HCT116 (cell line): Measurements from ENCODE around the gene COX11. TPM values are rescaled to one million over a fixed set of nuclear protein-coding genes. Genes with fewer than 3 reads are reported as not detected.

Experiments
- ATAC-seq: fragments of 200-7000 bp; cut with Tn5 transposase; 2 replicates; pipeline ENCODE4 v1.9.1; 2020; ENCODE audit warnings: mild to moderate bottlenecking, moderate library complexity
- BruUV-seq: library from RNA; stranded (reverse); fragments of 400-500 nt; replicated peaks from 2 replicates; lab custom pipeline; 2021; lab: Mats Ljungman, UMichigan
- CTCF ChIA-PET: fragments of 300-600 bp; sonication (Branson Sonifier 250); formaldehyde crosslinking; loops from one replicate; lab custom pipeline; 2021; ENCODE audit warnings: antibody characterized with exemption; lab: Charles Lee
- POLR2A ChIA-PET: fragments of 300-600, 350-600 bp; sonication (Branson Sonifier 250); formaldehyde crosslinking; loops from one replicate; lab custom pipeline; 2021; ENCODE audit warnings: antibody characterized with exemption; lab: Charles Lee
- RAD21 ChIA-PET, 2 experiments: fragments of 300-600 bp; sonication (Branson Sonifier 250); formaldehyde crosslinking; loops; one replicate each; lab custom pipeline; 2023; ENCODE audit warnings: low total read pairs in 2 of 2; ENCODE audit not compliant: uncharacterized antibody in 2 of 2, unreplicated experiment in 2 of 2, low non-redundant PET in 1 of 2; lab: Charles Lee
- DNase-seq: peaks from one replicate; pipeline ENCODE4 v3.0.0-alpha.2; 2010; ENCODE audit warnings: low read depth, low spot score
- H2AFZ ChIP-seq: fragments of 200-600 bp; shearing (Covaris generic), sonication (generic); 2 replicates; pipeline ENCODE4 v1.6.1; 2017; ENCODE audit warnings: low read depth, mixed run types, mixed read lengths, antibody characterized with exemption, low read length; ENCODE audit not compliant: poor library complexity, severe bottlenecking
- H3K27ac ChIP-seq: 2 replicates; pipeline ENCODE4 v1.5.1; 2012; ENCODE audit warnings: low read depth, low read length
- H3K27me3 ChIP-seq: fragments of 200-600 bp; sonication (generic); 2 replicates; pipeline ENCODE4 v1.6.1; 2016; ENCODE audit warnings: mixed run types, low read length, mixed read lengths; ENCODE audit not compliant: insufficient read depth
- H3K36me3 ChIP-seq, 2 experiments: fragments of 200-500 bp in 1 of 2; fragments of 200-600 bp in 1 of 2; sonication (Bioruptor generic) in 1 of 2; sonication (generic) in 1 of 2; 2 replicates each; pipeline versions ENCODE4 v1.5.1 to v1.6.1; 2014 to 2016; ENCODE audit warnings: low read length in 2 of 2, inconsistent platforms in 1 of 2, mixed read lengths in 1 of 2, mixed run types in 1 of 2; ENCODE audit not compliant: insufficient read depth in 2 of 2, control insufficient read depth in 1 of 2
- H3K4me1 ChIP-seq, 2 experiments: fragments of 200-600 bp in 1 of 2; sonication (generic) in 1 of 2; 2 replicates each; pipeline versions ENCODE4 v1.5.1 to v1.6.1; 2012 to 2017; ENCODE audit warnings: low read length in 2 of 2, inconsistent platforms in 1 of 2, mild to moderate bottlenecking in 1 of 2, mixed read lengths in 1 of 2, mixed run types in 1 of 2, moderate library complexity in 1 of 2; ENCODE audit not compliant: insufficient read depth in 2 of 2, control insufficient read depth in 1 of 2
- H3K4me2 ChIP-seq: fragments of 200-600 bp; sonication (generic); 2 replicates; pipeline ENCODE4 v1.6.1; 2017; ENCODE audit warnings: mixed run types, low read length, mixed read lengths
- H3K4me3 ChIP-seq, 2 experiments: fragments of 200-600 bp in 1 of 2; sonication (generic) in 1 of 2; replicated peaks in 1 of 2; 2 replicates each; pipeline ENCODE4 v1.5.1; 2011 to 2016; ENCODE audit warnings: low read length in 2 of 2, control low read depth in 1 of 2, low read depth in 1 of 2, mild to moderate bottlenecking in 1 of 2, mixed read lengths in 1 of 2, mixed run types in 1 of 2
- H3K79me2 ChIP-seq: fragments of 200-600 bp; sonication (generic); 2 replicates; pipeline ENCODE4 v1.6.1; 2017; ENCODE audit warnings: mild to moderate bottlenecking, mixed run types, low read length, moderate library complexity, mixed read lengths; ENCODE audit not compliant: insufficient read depth
- H3K9ac ChIP-seq: fragments of 200-600 bp; sonication (generic); 2 replicates; pipeline ENCODE4 v1.6.1; 2016; ENCODE audit warnings: low read length, mixed read lengths
- H3K9me2 ChIP-seq: fragments of 200-600 bp; sonication (generic), shearing (Covaris generic); 2 replicates; pipeline ENCODE4 v1.6.1; 2017; ENCODE audit warnings: mixed run types, mild to moderate bottlenecking, moderate library complexity; ENCODE audit not compliant: insufficient read depth
- H3K9me3 ChIP-seq, 2 experiments: fragments of 200-500 bp in 1 of 2; fragments of 200-600 bp in 1 of 2; sonication (Bioruptor generic) in 1 of 2; sonication (generic) in 1 of 2; 2 replicates each; pipeline ENCODE4 v1.6.1; 2014 to 2017; ENCODE audit warnings: low read length in 2 of 2, mixed read lengths in 2 of 2, inconsistent platforms in 1 of 2, low read depth in 1 of 2, mild to moderate bottlenecking in 1 of 2, mixed run types in 1 of 2, moderate library complexity in 1 of 2; ENCODE audit not compliant: control insufficient read depth in 1 of 2, insufficient read depth in 1 of 2
- H4K20me1 ChIP-seq: fragments of 200-600 bp; sonication (generic), shearing (Covaris generic); 2 replicates; pipeline ENCODE4 v1.6.1; 2017; ENCODE audit warnings: mixed run types, mild to moderate bottlenecking, moderate library complexity; ENCODE audit not compliant: insufficient read depth
- EGR1 ChIP-seq: IDR thresholded peaks from 2 replicates; pipeline ENCODE4 v1.6.1; 2012; ENCODE audit warnings: low read depth
- EZH2phosphoT487 ChIP-seq: fragments of 200-600 bp; IDR thresholded peaks from 2 replicates; pipeline ENCODE4 v1.6.1; 2018; ENCODE audit warnings: antibody characterized with exemption, borderline replicate concordance
- JUND ChIP-seq: IDR thresholded peaks from 2 replicates; pipeline ENCODE4 v1.6.1; 2012
- POLR2AphosphoS5 ChIP-seq: IDR thresholded peaks from 2 replicates; pipeline ENCODE4 v1.6.1; 2011; ENCODE audit warnings: mild to moderate bottlenecking, low read depth, low read length, moderate library complexity
- SRF ChIP-seq: IDR thresholded peaks from 2 replicates; pipeline ENCODE4 v1.6.1; 2012; ENCODE audit warnings: low read depth
- ZFX ChIP-seq: fragments of 450-650 bp; IDR thresholded peaks from 2 replicates; pipeline ENCODE4 v1.6.1; 2017
- intact Hi-C: fragments of 100-400 bp; cut with micrococcal nuclease; formaldehyde crosslinking; loops from 2 replicates; pipeline ENCODE4 v1.10.0; 2022
- total RNA-seq: library from RNA; stranded (reverse); gene quantifications from one replicate; pipeline ENCODE4 v1.2.1, GENCODE V29; 2021; ENCODE audit not compliant: unreplicated experiment
- TF ChIP-seq, protein P1 (sequence below): IDR thresholded peaks from 2 replicates; pipeline ENCODE4 v1.6.1; 2011; ENCODE audit warnings: mild to moderate bottlenecking, low read length, moderate library complexity; ENCODE audit not compliant: insufficient replicate concordance; ENCODE audit errors: extremely low read depth
- TF ChIP-seq, protein P2 (sequence below): IDR thresholded peaks from 2 replicates; pipeline ENCODE4 v1.6.1; 2012; ENCODE audit warnings: low read depth

Gene COX11
- total RNA-seq, 1 experiment from 2014 or later: 62.9 TPM

DNA sequence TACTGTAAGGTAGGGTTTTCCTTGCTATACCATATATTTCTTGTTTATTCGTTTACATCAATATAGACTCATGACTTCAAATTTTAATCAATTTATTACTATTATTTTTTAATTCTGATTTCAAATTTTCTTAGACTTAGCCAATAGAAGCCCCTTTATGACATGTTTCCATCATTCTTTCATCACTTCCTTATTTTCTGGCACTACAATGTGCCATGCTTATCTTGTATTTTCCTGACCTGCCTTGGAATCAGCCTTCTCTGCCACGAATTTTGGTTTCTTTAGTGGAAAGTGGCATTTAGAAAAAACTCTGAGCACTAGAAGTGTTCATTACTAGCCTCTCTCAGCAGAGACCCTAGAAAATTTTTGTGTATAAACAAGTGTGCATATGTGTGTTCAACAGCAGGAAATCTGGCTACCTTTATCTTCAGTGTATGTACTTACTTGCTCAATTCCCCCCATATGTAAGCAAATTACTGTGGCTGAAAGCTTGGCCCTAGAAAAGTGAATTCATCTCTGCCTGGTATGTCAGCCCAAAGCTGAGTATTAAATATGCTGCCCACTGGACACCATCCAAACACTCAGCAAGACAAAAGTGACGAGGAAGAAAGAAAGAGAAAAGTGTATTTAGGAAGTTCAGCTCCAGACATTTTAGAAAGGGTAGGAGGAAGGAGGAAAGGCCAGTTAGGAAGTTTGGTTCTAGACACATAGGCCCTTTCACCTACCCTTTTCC, 4.1 kb upstream of the COX11 start:
- H3K79me2 ChIP-seq: peaks cover 48% of the 10 kb centered on the region
- BruUV-seq: no TSS peak
- no peak for ATAC-seq
- TF ChIP-seq, protein P1, sequence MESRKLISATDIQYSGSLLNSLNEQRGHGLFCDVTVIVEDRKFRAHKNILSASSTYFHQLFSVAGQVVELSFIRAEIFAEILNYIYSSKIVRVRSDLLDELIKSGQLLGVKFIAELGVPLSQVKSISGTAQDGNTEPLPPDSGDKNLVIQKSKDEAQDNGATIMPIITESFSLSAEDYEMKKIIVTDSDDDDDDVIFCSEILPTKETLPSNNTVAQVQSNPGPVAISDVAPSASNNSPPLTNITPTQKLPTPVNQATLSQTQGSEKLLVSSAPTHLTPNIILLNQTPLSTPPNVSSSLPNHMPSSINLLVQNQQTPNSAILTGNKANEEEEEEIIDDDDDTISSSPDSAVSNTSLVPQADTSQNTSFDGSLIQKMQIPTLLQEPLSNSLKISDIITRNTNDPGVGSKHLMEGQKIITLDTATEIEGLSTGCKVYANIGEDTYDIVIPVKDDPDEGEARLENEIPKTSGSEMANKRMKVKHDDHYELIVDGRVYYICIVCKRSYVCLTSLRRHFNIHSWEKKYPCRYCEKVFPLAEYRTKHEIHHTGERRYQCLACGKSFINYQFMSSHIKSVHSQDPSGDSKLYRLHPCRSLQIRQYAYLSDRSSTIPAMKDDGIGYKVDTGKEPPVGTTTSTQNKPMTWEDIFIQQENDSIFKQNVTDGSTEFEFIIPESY: no peak
- TF ChIP-seq JUND (no peak), POLR2AphosphoS5 (no peak), EZH2phosphoT487 (no peak), EGR1 (no peak), SRF (no peak), ZFX (no peak)
- TF ChIP-seq, protein P2, sequence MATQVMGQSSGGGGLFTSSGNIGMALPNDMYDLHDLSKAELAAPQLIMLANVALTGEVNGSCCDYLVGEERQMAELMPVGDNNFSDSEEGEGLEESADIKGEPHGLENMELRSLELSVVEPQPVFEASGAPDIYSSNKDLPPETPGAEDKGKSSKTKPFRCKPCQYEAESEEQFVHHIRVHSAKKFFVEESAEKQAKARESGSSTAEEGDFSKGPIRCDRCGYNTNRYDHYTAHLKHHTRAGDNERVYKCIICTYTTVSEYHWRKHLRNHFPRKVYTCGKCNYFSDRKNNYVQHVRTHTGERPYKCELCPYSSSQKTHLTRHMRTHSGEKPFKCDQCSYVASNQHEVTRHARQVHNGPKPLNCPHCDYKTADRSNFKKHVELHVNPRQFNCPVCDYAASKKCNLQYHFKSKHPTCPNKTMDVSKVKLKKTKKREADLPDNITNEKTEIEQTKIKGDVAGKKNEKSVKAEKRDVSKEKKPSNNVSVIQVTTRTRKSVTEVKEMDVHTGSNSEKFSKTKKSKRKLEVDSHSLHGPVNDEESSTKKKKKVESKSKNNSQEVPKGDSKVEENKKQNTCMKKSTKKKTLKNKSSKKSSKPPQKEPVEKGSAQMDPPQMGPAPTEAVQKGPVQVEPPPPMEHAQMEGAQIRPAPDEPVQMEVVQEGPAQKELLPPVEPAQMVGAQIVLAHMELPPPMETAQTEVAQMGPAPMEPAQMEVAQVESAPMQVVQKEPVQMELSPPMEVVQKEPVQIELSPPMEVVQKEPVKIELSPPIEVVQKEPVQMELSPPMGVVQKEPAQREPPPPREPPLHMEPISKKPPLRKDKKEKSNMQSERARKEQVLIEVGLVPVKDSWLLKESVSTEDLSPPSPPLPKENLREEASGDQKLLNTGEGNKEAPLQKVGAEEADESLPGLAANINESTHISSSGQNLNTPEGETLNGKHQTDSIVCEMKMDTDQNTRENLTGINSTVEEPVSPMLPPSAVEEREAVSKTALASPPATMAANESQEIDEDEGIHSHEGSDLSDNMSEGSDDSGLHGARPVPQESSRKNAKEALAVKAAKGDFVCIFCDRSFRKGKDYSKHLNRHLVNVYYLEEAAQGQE: no peak
- no peak for DNase-seq
- no peak overlapping the region for H3K9ac ChIP-seq
- ChIA-PET POLR2A (no interaction called here), CTCF (interaction anchor here (1.2 kb wide), 1 partner anchor 21 kb away, joined by 3 read pairs; no protein-coding TSS in a partner anchor), RAD21 (no interaction called here)
- peaks cover 3 to 12% of the 10 kb centered on the region in 2 experiments; a peak in 3 of 4 replicates for H3K4me1 ChIP-seq
- H3K9me2 ChIP-seq: no peaks in the 10 kb centered on the region
- no peaks in the 10 kb centered on the region for H3K27me3 ChIP-seq
- H3K4me3 ChIP-seq: no peak overlapping the region
- H3K36me3 ChIP-seq: no peaks in the 10 kb centered on the region
- intact Hi-C loops: no loop called here
- H4K20me1 ChIP-seq: no peaks in the 10 kb centered on the region
- H3K4me2 ChIP-seq: no peak overlapping the region
- H2AFZ ChIP-seq: no peak overlapping the region
- no peaks in the 10 kb centered on the region for H3K9me3 ChIP-seq
- H3K27ac ChIP-seq: no peak overlapping the region
